ENCODE data around the gene RMDN2.

RMDN2 gene

DNA sequence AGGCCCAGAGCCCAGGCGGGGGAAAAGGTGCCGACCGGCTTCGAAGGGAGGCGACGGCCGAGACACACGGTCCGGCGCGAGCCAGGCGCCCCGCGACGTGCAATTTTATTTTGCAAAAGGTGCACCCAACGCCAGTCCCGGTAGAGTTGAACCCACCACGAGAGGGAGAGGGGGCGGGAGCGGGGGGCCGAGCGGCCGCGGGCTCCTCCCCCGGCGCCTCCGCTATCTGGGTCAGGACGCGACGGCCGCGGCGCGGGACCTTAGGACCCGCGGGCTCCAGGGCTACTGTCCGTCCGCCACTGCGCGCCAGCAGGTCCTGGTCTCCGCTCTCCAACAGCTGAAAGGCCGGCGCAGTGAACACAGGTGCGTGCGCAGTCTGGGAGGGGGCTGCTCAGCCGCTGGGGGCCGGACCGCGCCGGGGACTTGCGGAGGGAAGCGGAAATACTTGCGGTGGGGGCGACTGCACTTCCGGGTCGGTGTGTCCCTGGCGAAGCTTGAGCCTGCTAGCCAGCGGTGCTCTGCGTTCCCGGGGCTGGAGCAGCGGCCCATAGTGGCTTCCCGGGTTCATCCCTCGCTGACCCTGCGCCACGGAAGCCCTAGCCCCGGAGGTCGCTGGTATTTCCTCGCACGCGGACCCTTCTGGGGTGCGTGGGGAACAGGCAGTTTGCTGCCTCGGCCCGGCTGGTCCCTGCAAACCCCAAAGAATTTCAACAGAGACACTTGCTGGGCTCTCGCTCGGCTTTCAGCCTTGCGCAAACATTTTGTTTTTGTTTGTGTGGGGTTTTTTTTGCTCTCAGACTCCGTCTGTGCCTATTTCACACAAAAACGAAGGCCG lies at the start of gene RMDN2:
TSS of gene RMDN2 (plus strand) at position 225 of the 835 bp plus-strand sequence. CDS start 3,991 bp downstream, outside the sequence.
- DNase-seq (ENCODE audit: insufficient read length, low spot score), result peak; percentile 70
- FAIRE-seq, result peak; percentile 88

DNA sequence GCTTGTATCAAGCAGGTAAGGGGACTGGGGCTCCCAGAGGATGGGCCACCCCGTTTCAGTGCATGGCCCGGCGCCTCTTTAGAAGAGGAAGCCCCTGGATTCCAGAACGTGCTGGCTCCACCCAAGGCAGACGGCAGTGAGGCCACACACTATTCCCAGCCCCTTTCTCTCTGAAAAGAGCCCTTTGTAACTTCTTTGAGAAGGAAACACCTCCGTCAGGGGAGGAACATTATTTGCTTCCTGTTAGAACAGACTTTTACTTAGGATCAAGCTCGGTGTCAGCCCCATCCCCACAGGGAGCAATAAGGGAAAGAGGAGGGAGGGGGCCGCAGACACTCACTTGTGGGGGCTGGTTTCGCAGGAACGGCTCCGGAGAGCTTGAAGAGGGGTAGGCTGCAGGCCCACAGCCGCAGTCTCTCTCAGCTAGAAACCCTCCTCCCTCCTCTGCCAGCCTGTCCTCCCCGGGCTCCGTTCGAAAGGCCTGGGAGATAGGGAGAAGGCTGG lies 49.6 kb upstream of the RMDN2 start:
- FAIRE-seq (no peak), DNase-seq (ENCODE audit: insufficient read length, low spot score) (no peak)

GRCh38 chr2:37876227-37876626 lies 48.9 kb upstream of the RMDN2 start:
- FAIRE-seq (no peak), DNase-seq (ENCODE audit: insufficient read length, low spot score) (no peak)

DNA sequence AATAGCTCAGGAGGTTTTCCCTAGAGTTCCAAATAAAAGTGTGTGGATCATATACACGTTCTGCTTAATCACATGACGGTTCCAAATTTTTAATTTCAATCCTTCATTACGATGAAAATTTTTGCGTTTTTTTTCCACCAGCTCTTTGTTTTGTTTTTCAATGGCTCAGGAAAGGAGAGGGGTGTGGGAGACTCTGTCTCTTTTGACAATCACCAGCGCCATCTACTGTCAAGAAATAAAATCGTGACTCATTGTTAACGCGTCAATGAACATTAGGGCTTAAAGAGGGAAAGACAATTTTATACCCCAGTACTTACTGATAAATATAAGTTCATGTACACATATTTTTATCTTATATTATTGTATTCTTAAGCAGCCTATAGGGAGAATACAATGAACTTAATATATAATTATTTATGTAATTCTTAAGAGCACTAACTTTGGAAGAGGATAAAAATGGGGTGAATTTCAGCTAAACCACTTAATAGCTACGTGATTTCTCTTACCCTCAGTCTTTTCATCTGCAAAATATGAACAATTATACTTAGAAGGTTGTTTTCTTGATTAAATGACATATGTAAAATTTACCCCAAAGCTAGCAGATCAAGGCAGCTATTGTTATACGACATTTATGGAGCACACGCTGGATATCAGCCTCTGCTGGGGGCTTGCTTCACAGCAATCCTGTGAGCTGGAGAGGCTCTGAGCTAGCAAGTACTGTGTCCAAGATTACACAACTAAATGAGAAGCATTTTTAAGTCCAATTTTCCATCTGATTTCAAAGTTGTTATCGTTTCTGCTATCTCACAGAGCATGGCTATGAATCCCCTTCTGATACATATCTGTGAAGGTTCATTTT lies 47.4 kb upstream of the RMDN2 start:
- DNase-seq (ENCODE audit: insufficient read length, low spot score) (no peak), FAIRE-seq (peak; percentile 93)

GRCh38 chr2:37878536-37878935 lies 46.6 kb upstream of the RMDN2 start:
- FAIRE-seq, result no peak
- DNase-seq (ENCODE audit: insufficient read length, low spot score), result no peak

DNA sequence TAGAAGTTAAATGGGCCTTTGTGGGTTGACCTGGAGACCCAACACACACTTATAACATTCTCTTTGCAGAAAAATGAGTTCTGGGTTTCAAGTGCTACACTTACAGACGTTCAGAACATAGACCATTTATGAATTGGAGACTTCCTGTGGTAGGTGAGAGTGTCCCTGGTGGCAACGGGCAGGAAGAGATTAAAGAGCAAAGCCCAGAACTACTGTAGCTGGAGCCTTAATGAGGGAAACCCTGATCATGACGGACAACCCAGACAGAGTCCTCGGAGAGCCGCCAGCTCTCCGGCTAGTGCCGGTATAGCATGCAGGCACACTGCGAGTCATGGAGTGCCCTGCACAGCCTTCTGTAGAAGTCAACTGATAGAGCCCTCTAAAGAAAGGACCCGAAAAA lies 44.5 kb upstream of the RMDN2 start:
- FAIRE-seq, result no peak
- DNase-seq (ENCODE audit: insufficient read length, low spot score), result no peak

- no peak for FAIRE-seq
- no peak for DNase-seq (ENCODE audit: insufficient read length, low spot score)
These were observed 43.7 kb upstream of the RMDN2 start for GRCh38 chr2:37881397-37881796.

DNA sequence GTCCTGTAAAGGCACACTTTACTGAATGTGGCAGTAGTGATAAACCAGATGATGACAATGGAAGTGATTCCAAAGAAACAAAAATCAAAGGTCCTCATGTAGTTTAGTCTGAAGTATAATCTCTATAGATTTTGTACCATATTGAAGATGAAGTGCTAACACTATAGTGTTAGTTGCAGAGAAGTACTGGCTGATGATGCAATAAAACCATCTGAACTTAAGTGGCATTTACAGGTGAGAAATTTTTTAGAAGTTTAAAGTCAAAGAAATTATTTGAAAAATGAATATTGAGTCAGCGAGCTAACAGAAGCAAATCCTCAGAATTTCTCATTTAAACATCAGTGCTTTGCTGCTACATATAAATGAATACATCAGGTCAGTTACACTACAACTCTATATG lies 43.1 kb upstream of the RMDN2 start:
- FAIRE-seq (no peak), DNase-seq (ENCODE audit: insufficient read length, low spot score) (no peak)

DNA sequence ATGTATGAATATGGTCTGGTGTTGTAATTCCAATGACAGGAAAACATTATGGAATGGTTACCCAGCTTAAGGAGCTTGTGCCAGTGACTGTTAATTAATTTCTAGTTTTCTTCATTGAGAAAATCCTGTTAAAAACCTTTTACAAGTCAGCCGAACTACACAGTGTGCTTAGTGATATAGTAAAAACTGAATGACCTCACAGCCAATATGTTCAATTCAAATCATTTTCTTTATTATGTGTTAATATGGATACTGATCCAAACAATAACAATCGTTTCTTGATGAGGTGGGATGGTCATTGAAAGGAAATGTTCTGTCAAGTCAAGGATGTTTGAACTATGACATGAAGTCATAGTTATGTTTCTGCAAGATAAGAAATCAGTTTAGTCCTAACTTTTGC lies 41.6 kb upstream of the RMDN2 start:
- FAIRE-seq, result no peak
- DNase-seq (ENCODE audit: insufficient read length, low spot score), result no peak

- DNase-seq (ENCODE audit: insufficient read length, low spot score) (no peak), FAIRE-seq (no peak)
These were observed 39.6 kb upstream of the RMDN2 start for GRCh38 chr2:37885329-37885993.

DNA sequence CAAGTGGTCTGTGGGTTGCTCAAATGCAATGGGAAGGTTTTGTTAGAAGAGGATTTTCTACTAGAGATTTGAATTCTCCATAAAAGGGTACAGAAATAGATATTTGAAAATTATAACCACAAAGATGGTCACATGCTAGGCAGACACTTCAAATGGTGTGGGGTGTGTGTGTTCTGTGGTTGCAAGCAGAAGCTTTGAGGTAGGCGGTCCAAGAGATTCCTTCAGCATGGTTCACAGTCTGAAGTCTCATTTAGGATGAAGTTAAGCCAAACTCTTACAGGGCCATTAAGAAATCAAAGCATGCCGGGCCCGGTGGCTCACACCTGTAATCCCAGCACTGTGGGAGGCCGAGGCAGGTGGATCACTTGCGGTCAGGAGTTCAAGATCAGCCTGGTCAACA lies 38.3 kb upstream of the RMDN2 start:
- FAIRE-seq, result no peak
- no peak for DNase-seq (ENCODE audit: insufficient read length, low spot score)

DNA sequence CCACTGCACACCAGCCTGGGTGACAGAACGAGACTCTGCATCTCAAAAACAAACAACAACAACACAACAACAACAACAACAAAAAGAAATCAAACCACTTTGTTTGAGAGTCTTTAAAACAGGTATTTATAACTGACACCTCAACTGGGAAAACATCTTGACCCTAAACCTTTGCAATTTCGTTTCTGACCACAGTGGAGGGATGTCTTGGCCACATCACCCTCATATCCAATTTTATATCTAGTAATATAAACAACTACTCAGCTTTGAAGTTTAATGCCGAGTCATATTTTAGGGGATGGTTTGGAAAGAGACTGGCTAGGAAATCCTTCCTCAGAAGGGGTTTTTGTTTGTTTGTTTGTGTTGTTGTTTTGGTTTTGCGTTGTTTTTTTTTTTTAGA lies 37.8 kb upstream of the RMDN2 start:
- no peak for FAIRE-seq
- no peak for DNase-seq (ENCODE audit: insufficient read length, low spot score)

- DNase-seq (ENCODE audit: insufficient read length, low spot score), result no peak
- peak; percentile 80 for FAIRE-seq
These were observed 34.1 kb upstream of the RMDN2 start for GRCh38 chr2:37890893-37891495.

DNA sequence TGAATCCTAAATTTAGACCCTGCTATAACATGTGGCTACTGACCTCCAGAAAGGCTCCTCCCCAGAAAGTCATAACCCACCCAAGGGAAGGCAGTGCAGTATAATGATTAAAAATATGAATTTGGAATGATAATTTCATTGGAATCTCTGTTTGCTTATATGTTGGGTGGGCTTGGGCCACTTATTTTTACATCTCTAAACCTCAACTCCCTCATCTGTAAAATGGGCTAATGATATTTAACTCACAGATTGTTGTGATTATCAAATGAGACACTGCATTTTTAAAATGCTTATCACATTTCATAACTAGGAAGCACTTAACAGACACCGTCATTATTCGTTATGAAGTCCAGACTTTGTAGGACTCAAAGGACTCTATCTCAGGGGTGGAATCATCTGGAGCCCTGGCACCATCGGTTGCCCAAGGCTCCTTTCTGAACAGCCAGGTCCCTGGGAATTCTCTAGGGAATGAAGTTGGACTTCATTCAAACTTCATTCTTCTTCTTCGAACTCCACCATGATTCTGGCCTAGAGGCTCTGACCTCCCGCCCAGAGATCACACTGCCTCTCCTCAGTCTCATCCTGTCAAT lies 33.1 kb upstream of the RMDN2 start:
- FAIRE-seq (peak; percentile 4), DNase-seq (ENCODE audit: insufficient read length, low spot score) (no peak)

GRCh38 chr2:37892436-37893114 lies 32.5 kb upstream of the RMDN2 start:
- DNase-seq (ENCODE audit: insufficient read length, low spot score) (peak; percentile 43), FAIRE-seq (peak; percentile 96)

DNA sequence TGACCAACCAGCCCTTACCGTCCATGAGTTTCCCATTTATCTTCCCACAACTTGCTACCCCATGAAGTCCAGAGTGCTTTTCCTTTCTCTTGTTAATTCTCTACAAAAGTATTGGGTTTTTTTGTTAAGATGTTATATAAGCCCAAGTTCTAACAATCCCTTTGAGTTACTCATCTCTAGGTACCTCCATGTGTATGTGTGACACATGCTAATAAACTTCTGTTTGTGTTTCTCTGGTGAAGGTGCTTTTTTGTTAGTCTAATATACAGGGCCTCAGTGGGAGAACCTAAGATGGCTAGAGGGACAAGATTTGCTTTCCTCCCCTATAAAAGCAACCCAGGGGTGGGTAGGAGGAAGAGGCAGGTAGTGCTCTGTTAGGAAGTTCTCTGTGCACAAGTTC lies 31.8 kb upstream of the RMDN2 start:
- DNase-seq (ENCODE audit: insufficient read length, low spot score) (no peak), FAIRE-seq (peak; percentile 45)

- no peak for DNase-seq (ENCODE audit: insufficient read length, low spot score)
- no peak for FAIRE-seq
These were observed 31.0 kb upstream of the RMDN2 start for GRCh38 chr2:37894047-37894446.

- FAIRE-seq, result no peak
These were observed 30.5 kb upstream of the RMDN2 start for GRCh38 chr2:37894601-37895000.

GRCh38 chr2:37895140-37895539 lies 29.9 kb upstream of the RMDN2 start:
- FAIRE-seq, result peak; percentile 11
- no peak for DNase-seq (ENCODE audit: insufficient read length, low spot score)

More at GRCh38 chr2:37894601-37895000, 30.5 kb upstream of the RMDN2 start:
- no peak for DNase-seq (ENCODE audit: insufficient read length, low spot score)

- no peak for FAIRE-seq
These were observed 28.8 kb upstream of the RMDN2 start for GRCh38 chr2:37896319-37896718.

More at GRCh38 chr2:37896319-37896718, 28.8 kb upstream of the RMDN2 start:
- DNase-seq (ENCODE audit: insufficient read length, low spot score), result no peak
